NCI-H187 treated with DMSO at 0.1 percent for 48 hours (cell line): ENCODE results near the gene MYB.
"Not testable (repeated sequence)": the region's sequence is repeated elsewhere in the genome, so short reads cannot be mapped to it uniquely, and the experiment has no call there.

ENCODE experiments used
- DNase-seq: peaks from one replicate; lab custom pipeline; 2025; lab: John Stamatoyannopoulos, UW

The MYB gene

GRCh38 chr6:135180542-135181332, at the start of gene MYB:
TSS of gene MYB (plus strand) at chr6:135181308. CDS start at chr6:135181514, 206 bp downstream.
- peak; percentile 69 for DNase-seq

- no peak for DNase-seq
These were observed 48.3 kb upstream of the MYB start for GRCh38 chr6:135132776-135133175.

DNA sequence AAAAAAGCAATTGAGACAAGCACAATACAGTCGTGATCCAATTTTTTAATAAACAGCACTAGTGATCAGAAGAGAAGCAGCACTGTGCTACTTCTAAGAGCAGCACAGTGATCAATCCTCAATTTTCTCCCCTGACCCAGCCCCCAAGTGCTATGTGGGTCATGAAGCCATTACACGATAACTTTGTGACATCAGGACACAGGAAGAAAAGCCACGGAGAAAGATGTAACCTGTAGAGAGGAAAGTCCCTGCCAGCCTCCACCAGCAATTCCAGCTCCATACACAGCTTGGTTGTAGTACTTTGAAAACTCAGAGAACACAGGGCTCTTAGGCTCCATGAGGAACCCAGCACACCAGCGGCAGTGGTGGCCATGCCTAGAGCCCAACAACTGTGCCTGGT, 45.3 kb upstream of the MYB start:
- no peak for DNase-seq

GRCh38 chr6:135137826-135138225, 43.3 kb upstream of the MYB start:
- DNase-seq, result no peak

DNA sequence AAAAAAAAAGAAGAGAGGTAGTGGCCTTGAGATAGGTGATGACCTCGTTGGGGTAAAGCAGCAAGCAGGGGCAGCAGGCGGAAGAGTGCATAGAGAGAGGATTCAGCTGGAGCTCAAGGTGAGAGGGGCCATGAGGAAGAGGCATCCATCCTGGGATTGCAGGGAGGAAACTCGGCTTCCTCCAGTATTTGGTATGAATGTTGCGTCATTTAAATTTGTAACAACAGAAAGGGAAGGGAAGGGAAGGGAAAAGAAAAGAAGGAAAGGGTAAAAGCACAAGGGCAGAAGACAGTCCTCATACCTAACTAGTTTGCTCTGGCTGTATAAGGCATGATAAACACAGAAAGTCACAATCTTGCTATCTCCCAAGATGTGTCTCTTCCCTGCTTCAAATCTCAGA, 39.9 kb upstream of the MYB start:
- no peak for DNase-seq

- DNase-seq, result no peak
These were observed 39.4 kb upstream of the MYB start for GRCh38 chr6:135141728-135142127.

DNA sequence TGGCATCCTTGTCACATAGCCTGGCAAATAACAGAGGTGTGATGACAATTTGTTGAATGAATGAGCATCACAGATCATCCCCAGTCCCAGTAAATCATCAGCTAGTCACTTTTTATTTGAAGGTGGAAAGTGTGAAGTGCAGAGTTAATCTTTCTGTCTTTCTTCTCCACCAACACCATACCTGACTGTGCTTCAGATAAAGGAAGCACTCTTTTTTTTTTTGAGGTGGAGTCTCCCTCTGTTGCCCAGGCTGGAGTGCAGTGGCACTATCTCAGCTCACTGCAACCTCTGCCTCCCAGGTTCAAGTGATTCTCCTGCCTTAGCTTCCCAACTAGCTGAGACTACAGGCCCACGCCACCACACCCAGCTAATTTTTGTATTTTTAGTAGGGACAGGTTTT, 38.9 kb upstream of the MYB start:
- DNase-seq, result not testable (repeated sequence)

DNA sequence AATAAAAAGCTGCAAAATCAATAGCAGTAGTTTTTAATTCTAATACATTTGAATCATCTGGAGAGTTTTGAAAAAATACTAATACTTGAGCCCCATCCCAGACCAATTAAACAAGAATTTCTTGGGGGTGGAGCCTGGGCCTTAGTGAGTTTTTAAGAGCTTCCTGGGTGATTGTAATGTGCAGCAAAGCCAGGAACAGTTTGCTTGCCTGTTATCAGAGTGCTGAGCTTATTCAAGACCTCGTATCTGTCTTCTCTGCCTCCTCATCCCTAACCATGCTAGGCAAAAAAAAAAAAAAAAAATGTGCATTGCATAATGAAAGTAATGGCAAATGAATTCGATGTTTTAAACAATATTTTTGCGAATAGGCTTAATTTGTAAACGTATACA, 36.4 kb upstream of the MYB start:
- DNase-seq, result no peak

DNA sequence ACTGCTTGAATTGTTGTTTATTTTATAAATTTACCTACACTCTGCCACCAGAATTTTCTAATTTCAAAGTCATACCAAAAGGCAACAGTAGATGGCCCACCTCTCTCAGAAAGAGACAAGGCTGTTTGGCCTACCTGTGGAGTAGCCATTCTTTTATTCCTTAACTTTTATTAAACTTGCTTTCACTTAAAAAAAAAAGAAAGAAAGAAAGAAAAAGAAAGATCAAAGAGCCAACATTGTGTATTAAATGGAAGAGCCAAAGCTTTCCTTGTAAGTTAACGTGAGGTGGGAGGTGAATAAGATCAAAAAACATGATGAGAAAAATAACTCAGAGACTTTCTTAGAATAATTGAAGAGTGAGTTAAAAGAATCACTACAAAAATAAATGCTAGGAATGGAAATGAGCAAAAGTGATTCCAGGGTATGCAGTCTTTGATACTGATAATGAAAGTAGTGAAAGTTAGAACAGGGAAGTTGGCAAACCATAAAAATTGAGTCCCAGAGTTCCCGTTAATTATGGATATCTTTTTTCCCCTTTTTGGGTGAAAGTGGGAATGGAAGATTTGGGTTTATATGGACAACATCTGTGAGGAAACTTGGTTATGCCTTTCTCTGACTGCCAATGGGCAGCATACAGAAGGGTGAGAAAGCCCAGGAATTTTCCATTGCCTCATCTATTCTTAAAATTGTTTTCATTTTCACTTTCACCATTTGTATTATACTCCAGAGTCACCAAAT, 35.9 kb upstream of the MYB start:
- DNase-seq, result no peak

- DNase-seq, result no peak
These were observed 34.8 kb upstream of the MYB start for GRCh38 chr6:135146162-135146934.

DNA sequence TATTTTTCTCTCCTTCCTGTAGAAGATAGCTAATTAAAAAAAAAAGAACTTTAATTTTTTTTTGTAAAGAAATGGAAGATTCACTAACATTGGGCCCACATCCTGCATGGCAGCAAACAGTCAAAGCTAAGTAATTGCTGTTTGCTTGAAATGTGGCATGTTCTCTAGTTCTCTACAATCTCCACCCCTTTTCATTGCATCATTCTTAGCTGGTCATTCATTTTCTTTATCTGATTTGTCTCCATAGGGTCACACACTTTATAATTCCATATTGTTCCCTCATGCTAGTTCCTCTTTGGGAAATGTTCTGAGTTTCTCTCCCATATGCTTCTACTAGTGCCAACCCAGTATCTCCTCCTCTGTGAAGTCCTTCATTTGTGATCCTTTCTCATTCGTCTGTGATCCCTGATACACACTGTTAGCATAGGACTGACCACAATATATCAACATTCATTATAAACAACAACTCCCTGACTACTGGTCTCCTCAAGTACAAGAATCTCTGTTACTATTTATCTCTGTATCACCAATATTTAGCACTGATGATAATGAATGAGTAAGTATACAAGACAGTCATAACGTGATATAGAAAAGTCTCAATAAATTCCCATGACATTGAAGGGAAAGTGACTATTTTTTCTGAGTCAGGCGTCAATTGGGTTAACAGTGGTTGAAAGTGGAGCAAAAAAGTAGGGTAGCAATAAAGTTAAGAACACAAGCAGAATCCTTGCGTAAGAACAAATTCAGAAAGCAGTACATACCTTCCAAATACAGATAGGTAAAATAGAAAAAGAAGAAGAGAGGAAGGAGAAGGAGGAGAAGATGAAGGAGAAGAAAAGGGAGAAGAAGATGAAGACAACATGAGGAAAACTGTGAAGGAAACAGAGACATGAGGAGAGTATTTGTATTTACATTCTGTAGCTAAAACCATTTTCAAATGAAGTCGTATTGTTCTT, 33.2 kb upstream of the MYB start:
- DNase-seq, result no peak

GRCh38 chr6:135148889-135149288, 32.2 kb upstream of the MYB start:
- DNase-seq, result no peak

DNA sequence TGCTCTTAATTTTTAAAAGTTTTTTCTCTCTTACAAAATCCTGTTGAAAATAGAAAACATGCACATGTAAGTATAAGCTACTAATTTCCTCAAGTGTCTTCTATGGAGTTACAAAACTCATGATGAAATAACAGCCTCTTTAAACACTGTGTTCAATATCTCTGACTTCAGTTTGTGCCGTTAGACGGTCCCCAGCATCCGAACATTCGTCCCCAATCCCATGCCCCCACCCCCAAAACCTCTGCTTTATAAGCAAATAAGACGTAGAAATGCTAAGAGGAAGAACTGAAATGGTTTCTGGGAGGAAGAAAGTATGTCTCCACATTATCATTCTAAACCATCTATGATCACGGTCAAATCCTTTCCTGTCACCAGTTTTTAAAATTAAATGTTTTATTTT, 31.7 kb upstream of the MYB start:
- no peak for DNase-seq

GRCh38 chr6:135150481-135150880, 30.6 kb upstream of the MYB start:
- not testable (repeated sequence) for DNase-seq

DNA sequence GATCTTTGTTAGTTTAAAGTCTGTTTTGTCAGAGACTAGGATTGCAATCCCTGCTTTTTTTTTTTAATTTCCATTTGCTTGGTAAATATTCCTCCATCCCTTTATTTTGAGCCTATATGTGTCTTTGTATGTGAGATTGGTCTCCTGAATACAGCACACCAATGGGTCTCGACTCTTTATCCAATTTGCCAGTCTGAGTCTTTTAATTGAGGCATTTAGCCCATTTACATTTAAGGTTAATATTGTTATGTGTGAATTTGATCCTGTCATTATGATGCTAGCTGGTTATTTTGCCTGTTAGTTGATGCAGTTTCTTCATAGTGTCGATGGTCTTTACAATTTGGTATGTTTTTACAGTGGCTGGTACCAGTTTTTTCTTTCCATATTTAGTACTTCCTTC, 27.0 kb upstream of the MYB start:
- not testable (repeated sequence) for DNase-seq

DNA sequence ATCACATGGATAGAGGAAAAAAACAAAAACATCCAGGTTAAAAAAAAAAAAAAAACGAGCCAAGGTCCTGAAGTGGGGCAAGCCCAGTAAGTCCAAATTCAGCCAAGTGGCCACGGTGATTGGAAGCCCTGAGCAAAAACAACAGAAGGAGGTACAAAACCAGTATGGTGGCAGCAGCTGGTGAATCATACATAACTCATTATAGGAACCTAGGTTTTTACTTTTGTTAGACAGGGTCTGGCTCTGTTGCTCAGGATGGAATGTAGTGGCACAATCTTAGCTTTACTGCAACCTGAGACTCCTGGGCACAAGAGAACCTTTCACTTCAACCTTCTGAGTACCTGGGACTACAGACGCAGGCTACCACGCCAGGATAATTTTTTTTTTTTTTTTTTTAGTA, 22.7 kb upstream of the MYB start:
- no peak for DNase-seq

GRCh38 chr6:135159531-135159930, 21.6 kb upstream of the MYB start:
- no peak for DNase-seq

- DNase-seq, result no peak
These were observed 19.4 kb upstream of the MYB start for GRCh38 chr6:135161411-135162395.

- DNase-seq, result no peak
These were observed 18.2 kb upstream of the MYB start for GRCh38 chr6:135162678-135163439.

- DNase-seq, result no peak
These were observed 17.7 kb upstream of the MYB start for GRCh38 chr6:135163440-135163738.
